ENCODE measurements around the gene LAMC3. TPM values are rescaled to one million over a fixed set of nuclear protein-coding genes. Genes with fewer than 3 reads are reported as not detected.
"Not testable (repeated sequence)": the region's sequence is repeated elsewhere in the genome, so short reads cannot be mapped to it uniquely, and the experiment has no call there.

The LAMC3 gene
- total and polyA plus RNA-seq, 7 donors, result 0.17 to 0.96 (median 0.22) TPM; not detected in 1

GRCh38 chr9:130997395-130997684 is 11.6 kb upstream of the LAMC3 start:
- no peak for ATAC-seq
- TF ChIP-seq CTCF (IDR thresholded peaks at IDR 0.05), result no peak
- no peak overlapping the region for H3K4me3 ChIP-seq
- WGBS, 3 donors, result 46 to 64% (median 53%) methylated on average over 2 of the region's 2 CpGs
- no peak overlapping the region for H3K27ac ChIP-seq
- no peaks in the 10 kb centered on the region for H3K4me1 ChIP-seq
- intact Hi-C loops (cut with DNase I), result loop anchor here in 1 of 2 donors (5.0 kb wide), 1 partner anchor 295 kb away; no protein-coding TSS in a partner anchor
- H3K27me3 ChIP-seq (ENCODE audit: insufficient read depth in 3 of 3, low read length in 2 of 3), result peaks cover 0 to 57% (median 20%) of the 10 kb centered on the region in 3 donors
- no peaks in the 10 kb centered on the region for H3K36me3 ChIP-seq (ENCODE audit: insufficient read depth in 1 of 2, low read depth in 1 of 2)
- no peaks in the 10 kb centered on the region for H3K9me3 ChIP-seq
- DNase-seq, result peak in 1 of 2 donors; percentile 33

- Histone ChIP-seq H3K27ac (no peak overlapping the region), H3K9me3 (no peaks in the 10 kb centered on the region), H3K4me1 (no peaks in the 10 kb centered on the region), H3K27me3 (ENCODE audit: insufficient read depth in 3 of 3, low read length in 2 of 3) (peaks cover 0 to 61% (median 19%) of the 10 kb centered on the region in 3 donors), H3K36me3 (ENCODE audit: insufficient read depth in 1 of 2, low read depth in 1 of 2) (no peaks in the 10 kb centered on the region), H3K4me3 (no peak overlapping the region)
- WGBS, 3 donors, result 35 to 41% (median 35%) methylated on average over 25 to 28 of the region's 28 CpGs
- TF ChIP-seq CTCF (IDR thresholded peaks at IDR 0.05), result peak; percentile 51
- intact Hi-C loops (cut with DNase I), result loop anchor here in 1 of 2 donors (5.0 kb wide), 1 partner anchor 296 kb away; no protein-coding TSS in a partner anchor
- peak; percentile 65 to 83 (median 78) for ATAC-seq
- peak; percentile 68 to 81 for DNase-seq
These were observed 10.9 kb upstream of the LAMC3 start for GRCh38 chr9:130997925-130998596.

GRCh38 chr9:130998597-130999244 is 10.3 kb upstream of the LAMC3 start:
- WGBS, 3 donors, result 46 to 60% (median 55%) methylated on average over 22 of the region's 22 CpGs
- H3K9me3 ChIP-seq, result no peaks in the 10 kb centered on the region
- H3K36me3 ChIP-seq (ENCODE audit: insufficient read depth in 1 of 2, low read depth in 1 of 2), result no peaks in the 10 kb centered on the region
- no peak overlapping the region for H3K4me3 ChIP-seq
- TF ChIP-seq CTCF (IDR thresholded peaks at IDR 0.05), result no peak
- peaks cover 0 to 54% (median 16%) of the 10 kb centered on the region in 3 donors for H3K27me3 ChIP-seq (ENCODE audit: insufficient read depth in 3 of 3, low read length in 2 of 3)
- no peaks in the 10 kb centered on the region for H3K4me1 ChIP-seq
- DNase-seq (peak in 1 of 2 donors; percentile 38), ATAC-seq (no peak)
- no peak overlapping the region for H3K27ac ChIP-seq
- intact Hi-C loops (cut with DNase I), result loop anchor here in 1 of 2 donors (5.0 kb wide), 1 partner anchor 296 kb away; no protein-coding TSS in a partner anchor

GRCh38 chr9:130999245-130999623 is 9.7 kb upstream of the LAMC3 start:
- 64 to 70% (median 68%) methylated on average over 3 of the region's 3 CpGs for WGBS, 3 donors
- intact Hi-C loops (cut with DNase I), result loop anchor here in 1 of 2 donors (5.0 kb wide), 1 partner anchor 297 kb away; no protein-coding TSS in a partner anchor
- ATAC-seq (no peak), DNase-seq (no peak)
- Histone ChIP-seq H3K36me3 (ENCODE audit: insufficient read depth in 1 of 2, low read depth in 1 of 2) (no peaks in the 10 kb centered on the region), H3K4me3 (no peak overlapping the region), H3K27me3 (ENCODE audit: insufficient read depth in 3 of 3, low read length in 2 of 3) (peaks cover 0 to 52% (median 16%) of the 10 kb centered on the region in 3 donors), H3K27ac (no peak overlapping the region), H3K4me1 (no peaks in the 10 kb centered on the region), H3K9me3 (no peaks in the 10 kb centered on the region)
- TF ChIP-seq CTCF (IDR thresholded peaks at IDR 0.05), result no peak

- intact Hi-C loops (cut with DNase I); ATAC-seq; H3K9me3 ChIP-seq; H3K27ac ChIP-seq; H3K36me3 ChIP-seq (ENCODE audit: insufficient read depth in 1 of 2, low read depth in 1 of 2); H3K4me1 ChIP-seq; H3K4me3 ChIP-seq: not testable (repeated sequence)
- H3K27me3 ChIP-seq (ENCODE audit: insufficient read depth in 3 of 3, low read length in 2 of 3), result peaks cover 0 to 41% (median 16%) of the 10 kb centered on the region in 3 donors
- WGBS, 3 donors, result 70 to 77% (median 74%) methylated on average over 9 of the region's 9 CpGs
- DNase-seq, result peak in 1 of 2 donors; percentile 28
These were observed 8.4 kb upstream of the LAMC3 start for GRCh38 chr9:131000526-131000925.
